Measurements from ENCODE around the gene SOCS7. TPM values are rescaled to one million over a fixed set of nuclear protein-coding genes. Genes with fewer than 3 reads are reported as not detected.

The SOCS7 gene
- total RNA-seq, 2 experiments from 2014 or later: 14.1 to 15.0 TPM

DNA sequence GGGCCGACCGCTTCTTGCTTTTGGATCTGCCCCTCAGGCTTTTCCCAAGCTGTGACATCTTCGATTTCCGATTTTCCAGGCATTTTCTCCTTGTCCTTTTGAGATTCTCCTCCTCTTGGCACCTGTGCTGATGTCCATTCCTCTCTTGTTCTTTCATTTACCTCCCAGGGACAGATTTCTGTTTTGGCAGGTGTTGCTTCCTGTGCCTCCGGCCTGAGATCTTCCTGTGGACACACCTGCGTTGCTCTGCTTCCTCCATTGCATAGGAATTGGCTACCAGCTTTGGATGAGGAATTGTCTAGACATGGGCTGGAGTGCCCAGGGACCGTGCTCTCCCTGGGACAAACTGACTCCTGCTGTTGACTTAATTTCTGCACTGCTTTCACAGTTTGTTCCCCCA is 23.0 kb upstream of the SOCS7 start:
- H3K9me3 Mint-ChIP-seq: no peaks in the 10 kb centered on the region
- H3K27me3 Mint-ChIP-seq: no peaks in the 10 kb centered on the region
- no peak overlapping the region for H3K4me3 Mint-ChIP-seq
- peaks cover 3% of the 10 kb centered on the region for H3K36me3 Mint-ChIP-seq (ENCODE audit: low read depth)
- no peak overlapping the region for H3K27ac Mint-ChIP-seq
- peaks cover 6% of the 10 kb centered on the region for H3K4me1 Mint-ChIP-seq
- POLR2A ChIA-PET: no interaction called here
- DNase-seq: no peak
- CTCF ChIA-PET: interaction anchor here (1.2 to 1.3 kb wide), 2 partner anchors 8 to 21 kb away, joined by 3 to 5 read pairs; no protein-coding TSS in a partner anchor

DNA sequence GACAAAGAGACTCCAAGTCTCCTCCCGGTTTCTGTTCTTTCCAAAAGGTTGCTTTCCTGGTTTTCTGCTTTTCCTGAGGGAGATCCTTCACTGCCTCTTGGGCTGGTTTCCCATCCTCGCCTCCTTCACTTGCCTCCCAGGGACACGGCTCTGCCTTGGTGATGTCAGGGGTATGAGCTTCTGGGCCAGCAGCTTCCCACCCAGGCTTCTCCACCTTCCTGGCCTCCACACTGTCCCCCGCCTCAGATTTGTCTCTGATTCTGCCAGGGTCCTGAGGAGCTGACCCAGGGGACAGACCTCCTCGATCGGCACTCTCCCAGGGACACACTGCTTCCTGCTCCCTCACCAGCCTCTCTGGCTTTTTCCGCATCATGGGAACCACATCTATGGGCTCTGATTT is 22.4 kb upstream of the SOCS7 start:
- CTCF ChIA-PET: interaction anchor here (1.3 kb wide), 1 partner anchor 20 kb away, joined by 5 read pairs; no protein-coding TSS in a partner anchor
- H3K27me3 Mint-ChIP-seq: no peaks in the 10 kb centered on the region
- no peaks in the 10 kb centered on the region for H3K36me3 Mint-ChIP-seq (ENCODE audit: low read depth)
- no peak overlapping the region for H3K27ac Mint-ChIP-seq
- no peak for DNase-seq
- no peak overlapping the region for H3K4me3 Mint-ChIP-seq
- POLR2A ChIA-PET: no interaction called here
- H3K9me3 Mint-ChIP-seq: no peaks in the 10 kb centered on the region
- H3K4me1 Mint-ChIP-seq: peaks cover 6% of the 10 kb centered on the region

DNA sequence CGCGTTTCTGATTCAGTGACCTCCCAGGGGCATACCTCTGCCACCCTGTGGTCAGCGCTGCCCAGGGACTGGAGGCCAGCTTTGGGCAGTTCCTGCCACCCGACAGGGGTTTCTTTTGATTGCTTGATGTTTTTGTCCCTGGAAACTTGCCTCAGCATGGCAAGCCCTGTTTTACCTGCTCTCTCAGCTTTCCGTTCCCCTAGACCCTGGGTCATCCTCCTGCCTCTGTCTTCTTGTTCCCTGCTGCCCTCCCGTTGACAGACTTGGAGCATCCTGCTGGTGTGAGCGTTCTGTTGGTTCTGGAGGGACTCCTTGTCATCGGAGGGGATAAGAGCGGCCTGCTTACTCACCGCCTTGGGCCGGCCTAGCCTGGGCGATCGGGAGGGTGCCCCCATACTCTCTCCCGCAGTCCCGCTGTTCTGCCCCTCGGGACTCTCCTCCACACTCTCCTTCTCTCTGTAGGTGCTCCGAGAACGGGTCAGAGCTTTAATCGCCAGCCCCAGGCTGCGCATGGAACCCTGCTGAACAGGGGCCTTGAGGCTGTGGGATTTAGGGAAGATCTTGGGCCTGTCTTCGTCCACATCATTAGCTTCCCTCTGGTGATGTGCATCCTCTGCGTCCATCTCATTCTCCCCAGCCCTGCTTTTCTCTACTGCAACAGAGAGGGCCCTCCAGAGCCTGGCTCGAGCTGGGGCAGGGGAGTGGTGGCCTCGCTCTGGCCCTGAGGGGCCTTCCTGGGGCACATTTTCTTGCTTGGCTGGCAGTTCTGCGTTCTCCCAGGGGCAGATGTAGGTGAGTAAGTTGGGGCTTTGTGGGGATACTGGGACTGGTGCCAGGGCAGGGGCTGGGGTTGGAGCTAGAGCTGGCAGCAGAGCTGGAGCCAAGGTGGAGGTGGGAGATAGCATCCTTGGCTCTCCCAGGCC is 21.6 kb upstream of the SOCS7 start:
- ChIA-PET CTCF (no interaction called here), POLR2A (no interaction called here)
- H3K36me3 Mint-ChIP-seq (ENCODE audit: low read depth): no peaks in the 10 kb centered on the region
- no peak for DNase-seq
- peaks cover 6% of the 10 kb centered on the region for H3K4me1 Mint-ChIP-seq
- no peaks in the 10 kb centered on the region for H3K27me3 Mint-ChIP-seq
- H3K9me3 Mint-ChIP-seq: no peaks in the 10 kb centered on the region
- no peak overlapping the region for H3K27ac Mint-ChIP-seq
- H3K4me3 Mint-ChIP-seq: no peak overlapping the region

DNA sequence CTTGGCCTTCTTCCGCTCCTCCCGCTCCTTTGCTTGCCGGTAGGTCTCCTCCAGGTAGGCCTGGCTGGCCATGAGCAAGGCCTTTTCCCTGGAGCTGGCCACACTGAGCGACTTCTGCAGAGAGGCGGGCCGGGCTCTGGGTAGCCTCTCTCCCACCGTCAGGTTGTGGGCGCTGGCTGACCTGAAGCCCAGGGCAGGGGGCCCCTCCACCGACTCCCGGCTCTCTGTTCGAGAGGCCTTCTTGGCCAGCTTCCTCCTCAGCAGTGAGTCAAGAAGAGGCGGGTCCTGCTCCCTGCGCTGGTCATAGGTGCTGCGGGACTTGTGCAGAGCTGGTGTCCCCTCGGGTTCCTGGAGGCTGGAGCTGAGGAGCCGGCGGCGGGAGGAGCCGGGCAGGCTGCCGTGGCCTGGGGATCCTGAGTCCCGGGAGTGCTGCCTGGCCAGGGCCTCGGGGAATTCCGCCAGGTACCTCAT is 20.7 kb upstream of the SOCS7 start:
- DNase-seq: no peak
- no peaks in the 10 kb centered on the region for H3K9me3 Mint-ChIP-seq
- no peak overlapping the region for H3K27ac Mint-ChIP-seq
- H3K4me1 Mint-ChIP-seq: peaks cover 6% of the 10 kb centered on the region
- H3K36me3 Mint-ChIP-seq (ENCODE audit: low read depth): no peaks in the 10 kb centered on the region
- H3K4me3 Mint-ChIP-seq: no peak overlapping the region
- no peaks in the 10 kb centered on the region for H3K27me3 Mint-ChIP-seq
- ChIA-PET POLR2A (no interaction called here), CTCF (interaction anchor here (2.7 to 4.7 kb wide), 2 partner anchors 8 to 83 kb away, joined by 11 to 19 read pairs; no protein-coding TSS in a partner anchor)

DNA sequence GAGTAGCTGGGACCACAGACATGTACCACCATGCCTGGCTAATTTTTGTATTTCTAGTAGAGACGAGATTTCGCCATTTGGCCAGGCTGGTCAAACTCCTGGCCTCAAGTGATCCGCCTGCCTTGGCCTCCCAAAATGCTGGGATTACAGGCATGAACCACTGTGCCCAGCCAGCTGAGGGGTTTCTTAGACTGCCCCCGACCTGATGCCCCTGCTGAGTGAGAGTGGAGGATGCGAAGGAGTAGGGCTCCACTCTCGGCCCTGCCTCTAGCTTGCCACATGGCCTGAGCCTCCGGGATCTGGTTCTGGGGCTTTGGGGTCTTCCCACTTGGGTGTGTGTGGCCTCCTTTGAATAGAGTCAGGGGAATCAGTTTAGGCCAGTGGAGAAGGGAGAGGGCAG is 18.9 kb upstream of the SOCS7 start:
- no peaks in the 10 kb centered on the region for H3K36me3 Mint-ChIP-seq (ENCODE audit: low read depth)
- no peaks in the 10 kb centered on the region for H3K9me3 Mint-ChIP-seq
- H3K27ac Mint-ChIP-seq: no peak overlapping the region
- POLR2A ChIA-PET: interaction anchor here (1.8 kb wide), 1 partner anchor 11 kb away, joined by 4 read pairs; no protein-coding TSS in a partner anchor
- no peak for DNase-seq
- CTCF ChIA-PET: interaction anchor here (0.9 to 4.7 kb wide), 8 partner anchors 8 to 82 kb away, joined by 3 to 19 read pairs (median 6); partner anchors contain the start of gene SOCS7
- H3K27me3 Mint-ChIP-seq: peaks cover 2% of the 10 kb centered on the region
- no peak overlapping the region for H3K4me3 Mint-ChIP-seq
- H3K4me1 Mint-ChIP-seq: no peaks in the 10 kb centered on the region

DNA sequence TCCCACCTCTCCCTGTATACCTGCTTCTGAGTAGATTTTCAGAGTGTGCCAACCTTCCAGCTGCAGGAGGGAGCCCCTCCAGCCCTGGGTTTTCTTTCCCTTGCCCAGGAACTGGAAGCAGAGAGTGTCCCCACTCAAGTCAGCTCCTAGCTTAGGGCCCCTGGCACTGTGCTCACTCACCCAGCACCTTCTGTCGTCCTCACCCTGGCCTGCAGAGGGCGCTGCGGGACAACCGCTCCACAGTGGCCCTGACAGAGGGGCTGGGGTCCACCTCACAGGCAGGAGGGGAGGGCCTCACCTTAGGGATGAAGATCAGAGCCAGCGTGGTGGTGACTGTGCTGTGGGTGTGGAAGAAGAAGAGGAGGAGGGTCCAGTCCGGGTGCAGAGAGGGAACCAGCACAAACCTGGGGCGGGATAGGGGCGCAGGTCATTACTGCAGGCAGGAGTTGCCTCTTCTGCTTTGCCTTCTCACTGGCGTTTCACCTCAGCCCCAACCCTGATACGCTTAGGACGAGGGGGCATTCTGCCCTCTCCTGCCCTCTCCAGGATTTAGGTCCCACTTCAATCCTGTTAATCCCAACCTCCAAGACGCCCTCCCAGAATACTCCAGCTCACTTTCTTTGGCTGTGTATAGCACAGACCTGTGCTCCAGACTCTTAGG is 17.9 kb upstream of the SOCS7 start:
- Mint-ChIP-seq H3K36me3 (ENCODE audit: low read depth) (no peaks in the 10 kb centered on the region), H3K9me3 (no peaks in the 10 kb centered on the region), H3K27ac (no peak overlapping the region), H3K4me3 (no peak overlapping the region), H3K27me3 (peaks cover 2% of the 10 kb centered on the region), H3K4me1 (no peaks in the 10 kb centered on the region)
- POLR2A ChIA-PET: no interaction called here
- DNase-seq: peak; percentile 64
- CTCF ChIA-PET: interaction anchor here (0.7 to 4.7 kb wide), 8 partner anchors 9 to 80 kb away, joined by 3 to 19 read pairs (median 6); partner anchors contain the start of gene SOCS7

DNA sequence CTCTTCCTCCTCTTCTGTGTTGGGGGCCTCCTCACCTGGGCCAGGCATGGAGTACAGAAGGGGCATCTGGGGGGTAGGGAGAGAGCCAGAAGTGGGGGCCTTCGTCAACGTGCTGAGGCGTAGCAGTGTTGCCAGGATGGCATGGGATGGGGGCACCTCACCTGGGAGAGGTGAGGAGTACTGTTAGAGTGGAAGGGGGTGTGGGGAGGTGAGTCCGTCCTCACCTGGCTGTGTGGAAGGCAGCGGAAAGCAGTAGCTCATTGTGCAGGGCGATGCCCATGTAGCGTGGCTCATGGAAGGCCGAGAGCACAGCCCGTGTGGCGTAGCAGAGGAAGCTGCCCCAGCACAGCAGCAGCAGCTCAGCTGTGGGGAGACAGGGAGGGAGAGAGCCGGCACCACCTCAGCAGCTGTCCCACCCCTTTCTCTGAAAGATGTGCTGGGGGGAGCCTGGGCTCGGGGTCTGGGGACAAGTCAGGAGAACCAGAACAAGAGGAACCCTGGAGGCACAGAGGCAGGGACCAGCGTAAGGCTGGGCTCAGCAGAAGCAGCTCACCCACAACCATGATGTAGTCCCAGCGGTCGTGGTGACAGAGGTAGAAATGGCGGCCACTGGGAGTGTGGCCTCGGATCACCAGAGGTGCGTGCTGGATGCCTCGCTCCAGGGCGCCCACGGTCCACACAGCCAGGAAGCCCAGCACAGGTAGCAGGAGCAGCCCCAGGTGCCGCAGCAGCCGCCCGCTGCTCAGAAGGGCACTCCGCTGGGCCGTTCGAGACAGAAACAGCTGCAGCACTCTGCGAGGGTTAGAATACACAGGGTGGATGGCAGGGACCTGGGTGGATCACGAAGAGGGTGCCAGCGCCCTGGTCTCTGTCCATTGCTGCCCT is 16.9 kb upstream of the SOCS7 start:
- Mint-ChIP-seq H3K27me3 (peaks cover 2% of the 10 kb centered on the region), H3K4me1 (no peaks in the 10 kb centered on the region)

DNA sequence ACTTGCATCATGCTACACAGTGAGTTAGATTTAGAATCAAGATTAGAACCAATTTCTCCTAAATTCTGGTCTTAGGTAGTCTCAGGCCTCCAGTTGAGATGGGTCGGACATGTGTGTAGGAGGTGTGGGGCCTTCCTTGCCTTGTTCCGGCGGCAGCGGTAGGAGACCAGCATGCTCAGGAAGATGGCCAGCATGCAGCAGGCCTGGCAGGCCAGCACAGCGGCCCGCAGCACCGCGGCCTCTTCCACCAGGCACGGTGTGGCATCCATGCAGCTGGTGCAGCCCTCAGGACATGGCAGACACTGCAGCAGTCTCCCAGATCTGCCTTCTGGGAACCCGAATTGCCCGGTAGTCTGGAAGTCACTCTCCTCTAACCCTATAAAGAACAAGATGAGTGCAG is 14.8 kb upstream of the SOCS7 start:
- H3K9me3 Mint-ChIP-seq: no peaks in the 10 kb centered on the region
- no peak overlapping the region for H3K4me3 Mint-ChIP-seq
- peaks cover 5% of the 10 kb centered on the region for H3K27me3 Mint-ChIP-seq
- H3K27ac Mint-ChIP-seq: no peak overlapping the region
- no peaks in the 10 kb centered on the region for H3K36me3 Mint-ChIP-seq (ENCODE audit: low read depth)
- CTCF ChIA-PET: interaction anchor here (1.2 to 1.3 kb wide), 2 partner anchors 9 to 12 kb away, joined by 3 read pairs; no protein-coding TSS in a partner anchor
- DNase-seq: no peak
- no peaks in the 10 kb centered on the region for H3K4me1 Mint-ChIP-seq
- POLR2A ChIA-PET: no interaction called here

More for the DNA sequence above, 16.9 kb upstream of the SOCS7 start:
- no peak overlapping the region for H3K27ac Mint-ChIP-seq
- ChIA-PET POLR2A (no interaction called here), CTCF (interaction anchor here (1.4 to 4.7 kb wide), 3 partner anchors 12 to 80 kb away, joined by 4 to 19 read pairs (median 19); no protein-coding TSS in a partner anchor)
- H3K9me3 Mint-ChIP-seq: no peaks in the 10 kb centered on the region
- DNase-seq: no peak
- H3K36me3 Mint-ChIP-seq (ENCODE audit: low read depth): no peaks in the 10 kb centered on the region
- no peak overlapping the region for H3K4me3 Mint-ChIP-seq

DNA sequence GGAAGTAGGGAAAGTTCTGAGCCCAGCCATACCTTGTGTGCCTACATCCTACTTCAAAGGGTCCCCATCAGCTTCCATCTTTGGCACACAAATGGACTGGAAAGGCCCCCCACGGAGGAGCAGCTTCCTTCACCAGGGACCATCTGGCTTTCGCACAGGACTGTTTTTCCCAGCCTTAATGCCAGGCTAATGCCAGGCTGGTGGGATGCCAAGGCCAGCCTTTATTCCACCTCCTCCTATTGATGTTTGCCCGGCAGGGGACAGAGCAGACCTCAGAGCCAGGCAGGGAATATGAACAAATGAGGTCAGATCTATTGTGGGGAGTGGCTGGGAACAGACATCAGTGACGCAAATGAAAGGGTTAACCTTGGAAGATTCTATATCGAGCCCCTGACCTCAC is 13.6 kb upstream of the SOCS7 start:
- Mint-ChIP-seq H3K27me3 (peaks cover 5% of the 10 kb centered on the region), H3K9me3 (no peaks in the 10 kb centered on the region), H3K27ac (no peak overlapping the region), H3K4me1 (no peaks in the 10 kb centered on the region), H3K36me3 (ENCODE audit: low read depth) (no peaks in the 10 kb centered on the region), H3K4me3 (no peak overlapping the region)
- no peak for DNase-seq
- POLR2A ChIA-PET: no interaction called here
- CTCF ChIA-PET: interaction anchor here (0.7 to 4.8 kb wide), 3 partner anchors 11 to 76 kb away, joined by 3 to 17 read pairs (median 7); no protein-coding TSS in a partner anchor

GRCh38 chr17:38338535-38338934 is 13.1 kb upstream of the SOCS7 start:
- Mint-ChIP-seq H3K36me3 (ENCODE audit: low read depth) (no peaks in the 10 kb centered on the region), H3K27ac (no peak overlapping the region), H3K4me3 (no peak overlapping the region), H3K9me3 (no peaks in the 10 kb centered on the region), H3K4me1 (no peaks in the 10 kb centered on the region), H3K27me3 (peaks cover 5% of the 10 kb centered on the region)
- no peak for DNase-seq
- ChIA-PET CTCF (interaction anchor here (2.4 to 4.8 kb wide), 2 partner anchors 11 to 76 kb away, joined by 7 to 17 read pairs; no protein-coding TSS in a partner anchor), POLR2A (no interaction called here)

- no peak for DNase-seq
- H3K27ac Mint-ChIP-seq: no peak overlapping the region
- H3K36me3 Mint-ChIP-seq (ENCODE audit: low read depth): no peaks in the 10 kb centered on the region
- POLR2A ChIA-PET: no interaction called here
- H3K4me1 Mint-ChIP-seq: no peaks in the 10 kb centered on the region
- H3K4me3 Mint-ChIP-seq: no peak overlapping the region
- no peaks in the 10 kb centered on the region for H3K9me3 Mint-ChIP-seq
- H3K27me3 Mint-ChIP-seq: peaks cover 5% of the 10 kb centered on the region
- CTCF ChIA-PET: interaction anchor here (2.4 to 4.8 kb wide), 2 partner anchors 9 to 75 kb away, joined by 7 to 17 read pairs; no protein-coding TSS in a partner anchor
Measured at GRCh38 chr17:38339891-38340290, 11.8 kb upstream of the SOCS7 start.

- Mint-ChIP-seq H3K4me1 (no peaks in the 10 kb centered on the region), H3K9me3 (no peaks in the 10 kb centered on the region), H3K36me3 (ENCODE audit: low read depth) (no peaks in the 10 kb centered on the region), H3K27ac (no peak overlapping the region), H3K27me3 (peaks cover 5% of the 10 kb centered on the region), H3K4me3 (no peak overlapping the region)
- DNase-seq: no peak
- ChIA-PET POLR2A (no interaction called here), CTCF (interaction anchor here (4.8 kb wide), 1 partner anchor 8 kb away, joined by 17 read pairs; no protein-coding TSS in a partner anchor)
Measured at GRCh38 chr17:38341035-38341721, 10.5 kb upstream of the SOCS7 start.

All from activated CD4-positive, alpha-beta memory T cell treated with anti-CD3 and anti-CD28 coated beads, Interleukin-2, amount 10 ng/mL, durations not matched to agents 7 days and 5 days (primary cell).